ENCODE measurements around the gene WDR76. TPM values are rescaled to one million over a fixed set of nuclear protein-coding genes. Genes with fewer than 3 reads are reported as not detected.

The WDR76 gene
- total RNA-seq, 4 donors from 2014 or later, result 4.7 to 9.7 (median 6.8) TPM

DNA sequence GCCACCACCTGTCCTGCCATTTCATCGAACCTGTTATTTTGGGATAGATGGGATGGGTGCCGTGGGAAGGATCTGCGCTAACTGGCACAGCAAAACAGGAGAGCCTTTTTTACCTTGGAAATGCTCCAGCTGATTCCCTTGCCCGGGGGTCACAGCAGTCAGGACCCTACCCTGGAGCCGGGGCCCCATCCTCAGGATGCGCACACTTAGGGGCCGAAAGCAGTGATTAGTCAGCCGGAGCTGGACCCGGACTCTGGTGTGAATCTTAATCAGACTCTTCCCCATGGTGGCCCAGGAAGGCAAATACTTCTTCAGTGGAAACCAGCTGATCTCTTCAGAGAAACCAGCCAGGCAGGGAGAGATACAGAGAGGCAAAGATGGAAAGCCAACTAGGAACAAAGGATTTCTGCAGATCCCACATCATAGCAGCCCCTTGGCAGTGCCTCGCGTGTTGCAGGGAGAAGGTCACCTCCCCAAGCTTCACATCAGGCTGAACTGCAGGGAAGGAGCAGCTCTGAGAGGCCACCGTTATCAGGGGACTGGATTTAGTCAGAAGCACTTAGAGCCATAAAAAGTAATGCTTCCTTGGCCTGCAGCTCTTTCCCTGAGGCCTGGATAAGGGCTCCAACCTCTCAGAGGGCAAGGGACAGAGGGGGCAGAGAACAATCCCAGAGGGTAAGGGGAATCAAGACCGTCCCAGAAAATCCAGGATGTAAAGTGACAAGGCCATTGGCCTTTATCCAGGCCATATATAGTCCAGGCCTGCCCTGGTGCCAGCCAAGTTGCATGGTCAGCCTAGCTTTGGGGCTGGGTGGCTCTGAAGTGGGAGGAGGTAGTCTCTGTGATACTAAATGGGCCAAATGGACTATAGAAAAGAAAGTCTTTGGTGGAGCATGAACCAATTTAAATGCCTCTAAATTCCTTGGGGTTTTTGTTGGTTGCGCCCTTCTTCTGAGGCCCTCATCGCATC is 52.9 kb downstream of the WDR76 start:
- TF ChIP-seq, protein P1, sequence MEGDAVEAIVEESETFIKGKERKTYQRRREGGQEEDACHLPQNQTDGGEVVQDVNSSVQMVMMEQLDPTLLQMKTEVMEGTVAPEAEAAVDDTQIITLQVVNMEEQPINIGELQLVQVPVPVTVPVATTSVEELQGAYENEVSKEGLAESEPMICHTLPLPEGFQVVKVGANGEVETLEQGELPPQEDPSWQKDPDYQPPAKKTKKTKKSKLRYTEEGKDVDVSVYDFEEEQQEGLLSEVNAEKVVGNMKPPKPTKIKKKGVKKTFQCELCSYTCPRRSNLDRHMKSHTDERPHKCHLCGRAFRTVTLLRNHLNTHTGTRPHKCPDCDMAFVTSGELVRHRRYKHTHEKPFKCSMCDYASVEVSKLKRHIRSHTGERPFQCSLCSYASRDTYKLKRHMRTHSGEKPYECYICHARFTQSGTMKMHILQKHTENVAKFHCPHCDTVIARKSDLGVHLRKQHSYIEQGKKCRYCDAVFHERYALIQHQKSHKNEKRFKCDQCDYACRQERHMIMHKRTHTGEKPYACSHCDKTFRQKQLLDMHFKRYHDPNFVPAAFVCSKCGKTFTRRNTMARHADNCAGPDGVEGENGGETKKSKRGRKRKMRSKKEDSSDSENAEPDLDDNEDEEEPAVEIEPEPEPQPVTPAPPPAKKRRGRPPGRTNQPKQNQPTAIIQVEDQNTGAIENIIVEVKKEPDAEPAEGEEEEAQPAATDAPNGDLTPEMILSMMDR (IDR thresholded peaks at IDR 0.05; ENCODE audit: low read depth), result no peak

DNA sequence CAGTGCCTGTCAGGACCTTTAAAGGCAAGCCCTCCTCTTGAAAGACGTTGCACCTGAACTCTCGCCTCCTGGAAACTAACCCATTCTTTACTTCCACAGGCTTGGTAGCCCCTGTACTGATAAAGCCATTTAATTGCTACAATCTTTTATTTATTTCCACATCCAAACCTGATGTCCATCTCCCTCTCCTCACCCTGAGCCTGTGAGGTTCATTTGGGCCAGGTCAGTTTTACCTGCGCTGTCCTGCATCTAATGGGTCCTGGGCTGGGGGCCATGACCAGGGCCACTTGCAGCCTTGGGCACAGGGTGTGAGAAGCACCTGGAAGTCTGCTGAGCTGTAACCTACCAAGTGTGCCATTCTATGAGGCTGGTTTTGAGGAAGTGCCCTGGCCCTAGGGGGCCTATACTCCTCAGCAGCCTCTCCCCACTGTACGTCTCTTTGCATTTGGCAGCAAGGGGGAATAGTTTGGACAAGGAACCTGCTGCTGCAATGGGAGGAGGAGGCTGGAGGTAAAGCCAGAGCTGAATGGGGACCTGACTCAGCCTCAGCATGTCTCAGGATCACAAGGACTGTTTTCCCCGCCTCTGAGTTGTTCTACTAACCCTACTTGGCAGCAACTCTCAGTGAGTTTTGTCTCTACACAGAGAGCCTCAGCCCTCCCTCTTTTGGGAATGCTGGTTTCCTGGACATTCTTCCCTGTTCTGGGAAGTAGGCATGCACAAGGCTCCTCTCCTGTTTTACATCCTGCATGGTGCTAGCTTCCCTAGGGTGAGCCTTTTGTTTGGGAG is 53.8 kb downstream of the WDR76 start:
- TF ChIP-seq, protein P1 (IDR thresholded peaks at IDR 0.05; ENCODE audit: low read depth), result no peak

DNA sequence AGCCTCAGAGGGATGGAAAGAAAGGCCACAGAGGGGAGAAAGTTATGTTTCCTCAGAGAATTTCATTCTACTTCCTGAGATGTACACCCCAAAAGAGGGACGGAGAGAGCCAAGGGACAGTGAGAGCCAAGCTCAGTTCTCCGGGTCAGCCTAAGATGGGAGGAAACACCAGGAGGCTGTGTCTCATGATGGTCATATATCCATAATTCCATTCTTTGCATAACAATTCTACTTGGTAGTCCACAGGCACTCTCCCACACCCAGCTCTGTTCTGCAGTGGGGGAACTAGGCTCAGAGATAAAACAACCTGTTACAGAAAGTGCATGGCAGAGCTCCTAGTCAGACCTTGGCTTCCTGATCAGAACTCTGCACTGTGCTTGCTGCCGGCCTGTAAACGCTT is 54.4 kb downstream of the WDR76 start:
- TF ChIP-seq, protein P1 (IDR thresholded peaks at IDR 0.05; ENCODE audit: low read depth), result no peak

DNA sequence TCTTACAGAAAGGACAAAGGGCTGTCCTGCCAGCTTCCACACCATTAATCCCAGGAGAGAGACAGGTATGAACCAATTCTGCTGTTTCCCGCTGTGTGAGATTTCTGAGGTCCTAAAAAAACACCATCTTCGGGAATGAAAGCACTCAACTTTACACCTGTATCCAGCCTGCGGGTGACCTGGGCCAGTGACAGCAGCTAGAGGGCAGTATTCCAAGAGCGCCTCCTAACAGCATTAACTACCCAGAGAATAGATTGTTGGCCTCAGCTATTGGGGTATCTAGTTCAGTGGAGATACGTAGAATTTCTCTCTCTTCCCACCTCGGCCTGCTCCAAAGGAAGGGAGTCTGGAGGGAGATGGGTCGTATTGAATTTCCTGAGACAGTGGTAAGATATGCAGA is 55.1 kb downstream of the WDR76 start:
- TF ChIP-seq, protein P1 (IDR thresholded peaks at IDR 0.05; ENCODE audit: low read depth), result no peak

DNA sequence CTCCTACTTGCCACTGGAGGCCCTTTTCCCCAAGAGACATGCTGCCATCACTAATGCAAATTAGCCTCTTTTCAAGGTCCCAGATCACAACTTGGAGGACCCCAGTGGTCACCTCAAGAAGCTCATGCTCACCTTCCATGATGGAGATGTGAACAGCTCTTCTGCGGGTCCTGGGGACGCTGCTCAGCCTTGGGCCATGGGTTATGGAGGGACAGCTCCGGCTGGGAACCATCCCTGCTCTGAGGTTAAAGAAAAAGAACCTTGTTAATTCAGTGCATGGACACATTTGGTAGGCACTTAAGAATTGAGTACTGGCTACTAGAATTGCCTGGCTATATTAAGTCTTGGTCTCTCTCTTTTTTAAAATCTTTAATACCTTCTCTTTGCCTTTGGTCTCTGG is 56.8 kb downstream of the WDR76 start:
- TF ChIP-seq, protein P1 (IDR thresholded peaks at IDR 0.05; ENCODE audit: low read depth), result no peak

DNA sequence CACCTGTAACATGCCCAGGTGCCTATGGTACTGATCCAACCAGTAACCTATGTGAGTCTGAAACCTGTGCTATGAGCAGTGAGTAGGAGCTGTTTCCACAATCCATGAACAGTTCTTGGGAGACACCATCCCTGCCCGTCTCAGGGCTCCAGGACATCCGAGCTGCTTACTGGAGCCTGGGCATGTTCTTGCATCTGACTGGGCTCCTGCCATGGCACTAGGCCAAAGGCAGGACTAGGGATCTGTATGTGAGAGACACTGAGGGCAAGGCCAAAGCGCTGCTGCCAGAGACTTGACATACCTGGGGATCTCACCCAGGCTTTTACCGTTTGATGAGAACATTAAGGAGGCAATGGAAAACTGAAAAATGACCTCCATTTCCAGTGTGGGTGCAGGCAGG is 59.8 kb downstream of the WDR76 start:
- TF ChIP-seq, protein P1 (IDR thresholded peaks at IDR 0.05; ENCODE audit: low read depth), result no peak

DNA sequence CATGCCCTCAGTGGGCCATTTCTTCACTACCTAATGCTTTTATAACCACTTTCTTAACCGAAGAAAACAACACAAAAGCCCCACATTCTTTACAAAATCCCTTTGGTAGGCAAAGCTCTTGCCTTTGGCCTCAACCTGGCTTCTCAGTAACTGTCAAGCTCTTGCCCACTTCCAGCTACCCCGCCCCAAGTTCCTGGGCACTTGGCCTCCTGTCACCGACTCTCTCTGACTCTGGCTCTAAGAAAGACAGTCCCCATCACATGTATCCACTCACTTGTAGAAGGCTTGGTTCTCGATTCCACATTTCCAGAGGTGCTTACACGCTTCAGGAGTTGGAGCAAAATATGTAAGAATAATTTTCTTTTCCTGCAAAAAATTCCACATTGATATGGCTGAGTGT is 61.1 kb downstream of the WDR76 start:
- TF ChIP-seq, protein P1 (IDR thresholded peaks at IDR 0.05; ENCODE audit: low read depth), result no peak

Data from subcutaneous adipose tissue (tissue), 4 donors.